A549 (cell line): ENCODE results near the gene PUM1.

Source experiments
- CHD4 ChIP-seq: fragments of 200-600 bp; sonication (generic); IDR thresholded peaks from 2 replicates; pipeline ENCODE4 v1.6.1; 2016; ENCODE audit warnings: antibody characterized with exemption, mild to moderate bottlenecking, borderline replicate concordance
- EP300 ChIP-seq, 2 experiments: fragments of >200 bp; sonication (Bioruptor Twin); formaldehyde crosslinking; IDR thresholded peaks; 2 replicates in 1 of 2; 3 replicates in 1 of 2; pipeline ENCODE4 v1.6.1; 2016 to 2017
- MAFK ChIP-seq: fragments of 450-650 bp; IDR thresholded peaks from 2 replicates; pipeline ENCODE4 v1.6.1; 2014; ENCODE audit not compliant: partially characterized antibody
- MYC ChIP-seq: IDR thresholded peaks from 2 replicates; pipeline ENCODE4 v1.6.1; 2012; ENCODE audit warnings: mild to moderate bottlenecking, inconsistent platforms, low read length, improper control_type of control experiment, borderline replicate concordance
- POLR2A ChIP-seq: IDR thresholded peaks from 2 replicates; pipeline ENCODE4 v1.6.1; 2012; ENCODE audit warnings: mild to moderate bottlenecking, low read length
- RARB ChIP-seq: fragments of 250-450 bp; sonication (Bioruptor Pico); IDR thresholded peaks from 2 replicates; pipeline ENCODE4 v1.8.0; 2021; ENCODE audit warnings: mild to moderate bottlenecking, moderate library complexity
- RNF2 ChIP-seq: fragments of 200-600 bp; sonication (generic); IDR thresholded peaks from 2 replicates; pipeline ENCODE4 v1.6.1; 2016; ENCODE audit warnings: low read depth, mild to moderate bottlenecking, antibody characterized with exemption, moderate library complexity, borderline replicate concordance
- TF ChIP-seq, protein P1 (sequence below): fragments of >200 bp; sonication (Bioruptor Twin); formaldehyde crosslinking; IDR thresholded peaks from 3 replicates; pipeline ENCODE4 v1.5.1; 2016
- TF ChIP-seq, protein P2 (sequence below): fragments of 450-650 bp; IDR thresholded peaks from 2 replicates; pipeline ENCODE4 v1.6.1; 2014; ENCODE audit warnings: antibody characterized with exemption

DNA sequence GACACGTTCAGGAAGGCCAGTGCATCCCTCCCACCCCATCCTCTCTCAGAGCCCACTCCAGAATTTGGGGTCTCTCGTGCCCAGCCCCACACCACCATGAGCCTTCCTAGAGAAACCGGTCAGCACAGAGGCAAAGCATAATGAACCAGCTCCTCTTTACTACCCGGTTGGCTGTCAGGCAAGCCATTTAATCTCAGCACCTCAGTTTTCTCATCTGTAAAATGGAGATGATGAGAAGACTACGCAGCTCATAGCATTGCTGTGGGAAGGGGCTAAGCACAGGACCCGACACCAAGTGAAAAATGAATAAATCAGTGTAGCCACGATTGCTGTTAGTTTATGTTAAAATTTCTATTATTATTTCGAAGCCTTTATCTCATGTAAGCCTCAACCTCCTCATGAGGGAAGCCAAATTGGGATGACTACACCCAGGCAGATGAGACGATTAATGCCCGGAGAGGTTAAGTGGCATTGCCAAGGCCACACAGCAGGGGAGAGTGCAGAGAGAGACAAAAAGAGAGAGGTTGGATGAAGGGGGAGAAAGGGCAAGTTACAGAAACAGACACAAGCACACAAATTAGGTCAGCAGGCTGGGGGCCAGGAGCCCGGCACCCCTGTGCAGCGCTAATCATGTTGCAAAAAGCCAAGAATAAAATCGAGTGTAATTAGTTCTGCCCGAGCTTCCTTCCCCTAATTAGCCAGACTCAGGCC lies 182.7 kb downstream of the PUM1 start:
- TF ChIP-seq, protein P1, sequence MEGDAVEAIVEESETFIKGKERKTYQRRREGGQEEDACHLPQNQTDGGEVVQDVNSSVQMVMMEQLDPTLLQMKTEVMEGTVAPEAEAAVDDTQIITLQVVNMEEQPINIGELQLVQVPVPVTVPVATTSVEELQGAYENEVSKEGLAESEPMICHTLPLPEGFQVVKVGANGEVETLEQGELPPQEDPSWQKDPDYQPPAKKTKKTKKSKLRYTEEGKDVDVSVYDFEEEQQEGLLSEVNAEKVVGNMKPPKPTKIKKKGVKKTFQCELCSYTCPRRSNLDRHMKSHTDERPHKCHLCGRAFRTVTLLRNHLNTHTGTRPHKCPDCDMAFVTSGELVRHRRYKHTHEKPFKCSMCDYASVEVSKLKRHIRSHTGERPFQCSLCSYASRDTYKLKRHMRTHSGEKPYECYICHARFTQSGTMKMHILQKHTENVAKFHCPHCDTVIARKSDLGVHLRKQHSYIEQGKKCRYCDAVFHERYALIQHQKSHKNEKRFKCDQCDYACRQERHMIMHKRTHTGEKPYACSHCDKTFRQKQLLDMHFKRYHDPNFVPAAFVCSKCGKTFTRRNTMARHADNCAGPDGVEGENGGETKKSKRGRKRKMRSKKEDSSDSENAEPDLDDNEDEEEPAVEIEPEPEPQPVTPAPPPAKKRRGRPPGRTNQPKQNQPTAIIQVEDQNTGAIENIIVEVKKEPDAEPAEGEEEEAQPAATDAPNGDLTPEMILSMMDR = no peak
- no peak for TF ChIP-seq MAFK
- no peak for TF ChIP-seq RNF2
- TF ChIP-seq MYC = no peak
- no peak for TF ChIP-seq CHD4
- TF ChIP-seq RARB (CRISPR knock-in tag) = no peak
- no peak for TF ChIP-seq EP300 (IDR thresholded peaks at IDR 0.05)
- TF ChIP-seq, protein P2, sequence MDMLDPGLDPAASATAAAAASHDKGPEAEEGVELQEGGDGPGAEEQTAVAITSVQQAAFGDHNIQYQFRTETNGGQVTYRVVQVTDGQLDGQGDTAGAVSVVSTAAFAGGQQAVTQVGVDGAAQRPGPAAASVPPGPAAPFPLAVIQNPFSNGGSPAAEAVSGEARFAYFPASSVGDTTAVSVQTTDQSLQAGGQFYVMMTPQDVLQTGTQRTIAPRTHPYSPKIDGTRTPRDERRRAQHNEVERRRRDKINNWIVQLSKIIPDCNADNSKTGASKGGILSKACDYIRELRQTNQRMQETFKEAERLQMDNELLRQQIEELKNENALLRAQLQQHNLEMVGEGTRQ = no peak
- no peak for TF ChIP-seq POLR2A
